GM10248 (cell line): Measurements from ENCODE around the gene MYLK.

ENCODE experiments used
- CTCF ChIA-PET: fragments of 300-600 bp; sonication (Branson Sonifier 250); formaldehyde crosslinking; extraction: SDS; loops from one replicate; lab custom pipeline; 2021; ENCODE audit warnings: antibody characterized with exemption; lab: Yijun Ruan, JAX
- POLR2A ChIA-PET: fragments of 350-650 bp; sonication (Branson Sonifier 250); formaldehyde crosslinking; extraction: SDS; loops from one replicate; lab custom pipeline; 2020; ENCODE audit warnings: antibody characterized with exemption; lab: Yijun Ruan, JAX
- DNase-seq: peaks from one replicate; pipeline ENCODE4 v3.0.0; 2012; ENCODE audit errors: extremely low spot score
- CTCF ChIP-seq: IDR thresholded peaks from 2 replicates; pipeline ENCODE4 v1.5.1; 2012; ENCODE audit warnings: mild to moderate bottlenecking, low read depth; ENCODE audit errors: extremely low read depth, missing control alignments, control extremely low read depth

MYLK gene

GRCh38 chr3:123788710-123789109 is 95.4 kb downstream of the MYLK start:
- DNase-seq, result no peak
- TF ChIP-seq CTCF, result no peak
- POLR2A ChIA-PET, result no interaction called here
- CTCF ChIA-PET, result no interaction called here

GRCh38 chr3:123787133-123787532 is 97.0 kb downstream of the MYLK start:
- ChIA-PET CTCF (no interaction called here), POLR2A (no interaction called here)
- no peak for TF ChIP-seq CTCF
- DNase-seq, result no peak

- ChIA-PET CTCF (no interaction called here), POLR2A (no interaction called here)
- no peak for TF ChIP-seq CTCF
- no peak for DNase-seq
These were observed 98.5 kb downstream of the MYLK start for GRCh38 chr3:123785602-123786001.

GRCh38 chr3:123783811-123784210 is 100.3 kb downstream of the MYLK start:
- ChIA-PET POLR2A (no interaction called here), CTCF (no interaction called here)
- no peak for DNase-seq
- TF ChIP-seq CTCF, result no peak

GRCh38 chr3:123783050-123783689 is 101.0 kb downstream of the MYLK start:
- no peak for TF ChIP-seq CTCF
- ChIA-PET CTCF (no interaction called here), POLR2A (no interaction called here)
- no peak for DNase-seq

- no peak for DNase-seq
- ChIA-PET CTCF (no interaction called here), POLR2A (no interaction called here)
- no peak for TF ChIP-seq CTCF
These were observed 101.6 kb downstream of the MYLK start for GRCh38 chr3:123782488-123782887.
